Measurements from ENCODE around the gene INTS1. TPM values are rescaled to one million over a fixed set of nuclear protein-coding genes. Genes with fewer than 3 reads are reported as not detected.

Gene INTS1
- total RNA-seq, 1 experiment from 2014 or later = 161 TPM

DNA sequence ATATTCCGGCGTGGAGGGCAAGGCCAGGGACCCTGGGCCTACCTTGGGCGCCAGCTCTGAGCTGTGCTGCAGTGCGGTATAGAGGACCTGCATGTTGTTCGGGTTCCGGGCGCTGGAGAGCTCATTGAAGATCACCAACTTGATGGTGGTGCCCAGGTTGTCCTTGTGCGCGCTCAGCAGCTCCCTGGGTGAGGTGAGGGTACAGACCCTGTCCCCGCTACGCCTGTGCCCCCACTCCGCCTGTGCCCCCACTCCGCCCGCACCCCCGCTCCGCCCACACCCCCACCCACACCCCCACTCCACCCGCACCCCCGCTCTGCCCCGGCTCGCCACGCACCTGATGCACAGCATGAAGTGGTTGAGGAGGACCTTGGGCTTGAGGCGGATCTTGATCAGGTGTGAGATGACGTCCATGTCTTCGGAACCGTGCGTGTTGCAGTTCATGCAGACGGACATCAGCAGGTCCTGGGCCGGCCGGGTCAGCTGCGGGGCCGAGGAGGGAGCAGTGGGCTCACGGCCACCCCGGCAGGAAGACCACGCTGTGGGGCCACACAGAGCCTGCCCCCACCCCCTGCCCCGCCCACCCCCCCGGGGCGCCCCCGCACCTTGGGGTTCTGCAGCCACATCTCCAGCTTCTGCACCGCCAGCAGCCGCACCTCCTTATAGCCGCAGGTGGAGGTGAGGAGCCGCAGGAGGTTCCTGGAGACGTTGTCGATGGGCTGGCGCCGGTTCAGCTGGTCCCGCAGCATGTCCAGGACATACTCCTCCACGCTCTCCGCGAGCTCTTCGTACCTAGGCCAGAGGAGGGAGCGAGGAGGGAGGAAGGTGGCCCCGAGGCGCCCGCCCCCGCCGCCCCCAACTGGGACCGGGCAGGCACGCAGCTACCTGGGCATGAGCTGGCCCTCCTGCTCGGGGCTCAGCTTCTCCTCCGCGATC lies 5.6 kb downstream of the INTS1 start:
- ATAC-seq (no peak), DNase-seq (ENCODE audit: low spot score) (no peak)
- no peaks in the 10 kb centered on the region for H3K27me3 Mint-ChIP-seq (ENCODE audit: low read depth)
- ChIA-PET POLR2A (no interaction called here), CTCF (interaction anchor here (1.0 kb wide), 1 partner anchor 25 kb away, joined by 5 read pairs; no protein-coding TSS in a partner anchor)
- peaks cover 37% of the 10 kb centered on the region for H3K36me3 Mint-ChIP-seq
- no peak overlapping the region for H3K4me3 Mint-ChIP-seq
- no peak overlapping the region for H3K27ac Mint-ChIP-seq
- H3K9me3 Mint-ChIP-seq = no peaks in the 10 kb centered on the region
- H3K4me1 Mint-ChIP-seq = peaks cover 9% of the 10 kb centered on the region
- TF ChIP-seq NFE2L1 (CRISPR knock-in tag; IDR thresholded peaks at IDR 0.05) = no peak
- TF ChIP-seq, protein P1, sequence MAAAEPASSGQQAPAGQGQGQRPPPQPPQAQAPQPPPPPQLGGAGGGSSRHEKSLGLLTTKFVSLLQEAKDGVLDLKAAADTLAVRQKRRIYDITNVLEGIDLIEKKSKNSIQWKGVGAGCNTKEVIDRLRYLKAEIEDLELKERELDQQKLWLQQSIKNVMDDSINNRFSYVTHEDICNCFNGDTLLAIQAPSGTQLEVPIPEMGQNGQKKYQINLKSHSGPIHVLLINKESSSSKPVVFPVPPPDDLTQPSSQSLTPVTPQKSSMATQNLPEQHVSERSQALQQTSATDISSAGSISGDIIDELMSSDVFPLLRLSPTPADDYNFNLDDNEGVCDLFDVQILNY (CRISPR knock-in tag; IDR thresholded peaks at IDR 0.05) = no peak
- no peak for TF ChIP-seq FOXP1 (CRISPR knock-in tag; IDR thresholded peaks at IDR 0.05; ENCODE audit: borderline replicate concordance)
- no peak for TF ChIP-seq JAZF1 (CRISPR knock-in tag; IDR thresholded peaks at IDR 0.05)
- TF ChIP-seq, protein P2, sequence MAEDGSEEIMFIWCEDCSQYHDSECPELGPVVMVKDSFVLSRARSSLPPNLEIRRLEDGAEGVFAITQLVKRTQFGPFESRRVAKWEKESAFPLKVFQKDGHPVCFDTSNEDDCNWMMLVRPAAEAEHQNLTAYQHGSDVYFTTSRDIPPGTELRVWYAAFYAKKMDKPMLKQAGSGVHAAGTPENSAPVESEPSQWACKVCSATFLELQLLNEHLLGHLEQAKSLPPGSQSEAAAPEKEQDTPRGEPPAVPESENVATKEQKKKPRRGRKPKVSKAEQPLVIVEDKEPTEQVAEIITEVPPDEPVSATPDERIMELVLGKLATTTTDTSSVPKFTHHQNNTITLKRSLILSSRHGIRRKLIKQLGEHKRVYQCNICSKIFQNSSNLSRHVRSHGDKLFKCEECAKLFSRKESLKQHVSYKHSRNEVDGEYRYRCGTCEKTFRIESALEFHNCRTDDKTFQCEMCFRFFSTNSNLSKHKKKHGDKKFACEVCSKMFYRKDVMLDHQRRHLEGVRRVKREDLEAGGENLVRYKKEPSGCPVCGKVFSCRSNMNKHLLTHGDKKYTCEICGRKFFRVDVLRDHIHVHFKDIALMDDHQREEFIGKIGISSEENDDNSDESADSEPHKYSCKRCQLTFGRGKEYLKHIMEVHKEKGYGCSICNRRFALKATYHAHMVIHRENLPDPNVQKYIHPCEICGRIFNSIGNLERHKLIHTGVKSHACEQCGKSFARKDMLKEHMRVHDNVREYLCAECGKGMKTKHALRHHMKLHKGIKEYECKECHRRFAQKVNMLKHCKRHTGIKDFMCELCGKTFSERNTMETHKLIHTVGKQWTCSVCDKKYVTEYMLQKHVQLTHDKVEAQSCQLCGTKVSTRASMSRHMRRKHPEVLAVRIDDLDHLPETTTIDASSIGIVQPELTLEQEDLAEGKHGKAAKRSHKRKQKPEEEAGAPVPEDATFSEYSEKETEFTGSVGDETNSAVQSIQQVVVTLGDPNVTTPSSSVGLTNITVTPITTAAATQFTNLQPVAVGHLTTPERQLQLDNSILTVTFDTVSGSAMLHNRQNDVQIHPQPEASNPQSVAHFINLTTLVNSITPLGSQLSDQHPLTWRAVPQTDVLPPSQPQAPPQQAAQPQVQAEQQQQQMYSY (CRISPR knock-in tag; IDR thresholded peaks at IDR 0.05) = no peak
- no peak for TF ChIP-seq ETV6 (CRISPR knock-in tag; IDR thresholded peaks at IDR 0.05)
- TF ChIP-seq RORB (CRISPR knock-in tag; IDR thresholded peaks at IDR 0.05) = no peak
- no peak for TF ChIP-seq PRRX2 (CRISPR knock-in tag; IDR thresholded peaks at IDR 0.05)
- no peak for TF ChIP-seq NR1H2 (CRISPR knock-in tag; IDR thresholded peaks at IDR 0.05)
- TF ChIP-seq, protein P3, sequence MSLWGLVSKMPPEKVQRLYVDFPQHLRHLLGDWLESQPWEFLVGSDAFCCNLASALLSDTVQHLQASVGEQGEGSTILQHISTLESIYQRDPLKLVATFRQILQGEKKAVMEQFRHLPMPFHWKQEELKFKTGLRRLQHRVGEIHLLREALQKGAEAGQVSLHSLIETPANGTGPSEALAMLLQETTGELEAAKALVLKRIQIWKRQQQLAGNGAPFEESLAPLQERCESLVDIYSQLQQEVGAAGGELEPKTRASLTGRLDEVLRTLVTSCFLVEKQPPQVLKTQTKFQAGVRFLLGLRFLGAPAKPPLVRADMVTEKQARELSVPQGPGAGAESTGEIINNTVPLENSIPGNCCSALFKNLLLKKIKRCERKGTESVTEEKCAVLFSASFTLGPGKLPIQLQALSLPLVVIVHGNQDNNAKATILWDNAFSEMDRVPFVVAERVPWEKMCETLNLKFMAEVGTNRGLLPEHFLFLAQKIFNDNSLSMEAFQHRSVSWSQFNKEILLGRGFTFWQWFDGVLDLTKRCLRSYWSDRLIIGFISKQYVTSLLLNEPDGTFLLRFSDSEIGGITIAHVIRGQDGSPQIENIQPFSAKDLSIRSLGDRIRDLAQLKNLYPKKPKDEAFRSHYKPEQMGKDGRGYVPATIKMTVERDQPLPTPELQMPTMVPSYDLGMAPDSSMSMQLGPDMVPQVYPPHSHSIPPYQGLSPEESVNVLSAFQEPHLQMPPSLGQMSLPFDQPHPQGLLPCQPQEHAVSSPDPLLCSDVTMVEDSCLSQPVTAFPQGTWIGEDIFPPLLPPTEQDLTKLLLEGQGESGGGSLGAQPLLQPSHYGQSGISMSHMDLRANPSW (CRISPR knock-in tag; conservative IDR thresholded peaks at IDR 0.05; ENCODE audit: low read depth) = no peak
- TF ChIP-seq ZNF671 (CRISPR knock-in tag; IDR thresholded peaks at IDR 0.05) = no peak
- no peak for TF ChIP-seq ZNF263 (CRISPR knock-in tag; IDR thresholded peaks at IDR 0.05; ENCODE audit: low read depth)
- TF ChIP-seq FOXJ3 (CRISPR knock-in tag; IDR thresholded peaks at IDR 0.05; ENCODE audit: borderline replicate concordance) = no peak

DNA sequence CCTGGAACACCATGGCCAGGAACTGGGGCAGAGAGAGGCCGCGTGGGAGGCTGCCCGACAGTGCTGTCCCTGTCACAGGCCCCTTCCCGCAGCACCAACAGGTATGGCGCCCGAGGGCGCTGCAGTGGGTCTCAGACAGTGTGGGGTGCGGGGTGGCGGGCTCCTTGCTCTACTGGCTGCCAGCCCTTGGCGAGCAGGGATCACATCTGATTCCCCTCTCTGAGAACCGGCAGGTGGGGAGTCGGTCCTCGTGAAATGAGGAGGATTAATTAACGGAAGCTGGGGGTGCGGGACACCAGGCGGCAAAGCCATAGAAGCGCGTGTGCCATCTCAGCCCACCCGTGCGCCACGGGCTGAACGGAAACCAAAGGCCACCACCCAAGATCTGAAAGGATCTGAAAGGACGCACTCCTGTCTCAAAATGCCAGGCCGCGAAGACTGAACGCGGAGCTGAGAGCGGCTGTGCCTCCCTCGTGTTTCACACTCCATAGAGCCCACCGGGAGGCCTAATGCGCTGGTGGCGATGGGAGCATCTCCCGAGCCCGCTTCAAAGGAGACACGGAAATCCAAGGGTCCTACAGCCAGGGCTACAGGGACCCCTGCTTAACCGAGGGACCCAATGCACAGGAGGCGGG lies 6.8 kb downstream of the INTS1 start:
- no peak for ATAC-seq
- Mint-ChIP-seq H3K4me1 (0 out of 2 replicates have a peak, but pooled peaks cover under 1% of the 10 kb centered on the region), H3K27ac (no peak overlapping the region), H3K27me3 (ENCODE audit: low read depth) (no peaks in the 10 kb centered on the region), H3K9me3 (no peaks in the 10 kb centered on the region), H3K4me3 (no peak overlapping the region), H3K36me3 (peaks cover 35% of the 10 kb centered on the region)
- POLR2A ChIA-PET = no interaction called here
- CTCF ChIA-PET = interaction anchor here (1.0 kb wide), 1 partner anchor 23 kb away, joined by 5 read pairs; no protein-coding TSS in a partner anchor
- no peak for DNase-seq (ENCODE audit: low spot score)
- TF ChIP-seq GABPB1 (CRISPR knock-in tag; IDR thresholded peaks at IDR 0.05) = no peak
- TF ChIP-seq SMAD4 (CRISPR knock-in tag; IDR thresholded peaks at IDR 0.05) = no peak
- TF ChIP-seq HMGA2 (CRISPR knock-in tag; IDR thresholded peaks at IDR 0.05) = no peak
- no peak for TF ChIP-seq EMX1 (CRISPR knock-in tag; IDR thresholded peaks at IDR 0.05)
- no peak for TF ChIP-seq RORB (CRISPR knock-in tag; IDR thresholded peaks at IDR 0.05)
- TF ChIP-seq RELA (CRISPR knock-in tag; IDR thresholded peaks at IDR 0.05; ENCODE audit: borderline replicate concordance) = no peak
- no peak for TF ChIP-seq ETV6 (CRISPR knock-in tag; IDR thresholded peaks at IDR 0.05)
- TF ChIP-seq, protein P4, sequence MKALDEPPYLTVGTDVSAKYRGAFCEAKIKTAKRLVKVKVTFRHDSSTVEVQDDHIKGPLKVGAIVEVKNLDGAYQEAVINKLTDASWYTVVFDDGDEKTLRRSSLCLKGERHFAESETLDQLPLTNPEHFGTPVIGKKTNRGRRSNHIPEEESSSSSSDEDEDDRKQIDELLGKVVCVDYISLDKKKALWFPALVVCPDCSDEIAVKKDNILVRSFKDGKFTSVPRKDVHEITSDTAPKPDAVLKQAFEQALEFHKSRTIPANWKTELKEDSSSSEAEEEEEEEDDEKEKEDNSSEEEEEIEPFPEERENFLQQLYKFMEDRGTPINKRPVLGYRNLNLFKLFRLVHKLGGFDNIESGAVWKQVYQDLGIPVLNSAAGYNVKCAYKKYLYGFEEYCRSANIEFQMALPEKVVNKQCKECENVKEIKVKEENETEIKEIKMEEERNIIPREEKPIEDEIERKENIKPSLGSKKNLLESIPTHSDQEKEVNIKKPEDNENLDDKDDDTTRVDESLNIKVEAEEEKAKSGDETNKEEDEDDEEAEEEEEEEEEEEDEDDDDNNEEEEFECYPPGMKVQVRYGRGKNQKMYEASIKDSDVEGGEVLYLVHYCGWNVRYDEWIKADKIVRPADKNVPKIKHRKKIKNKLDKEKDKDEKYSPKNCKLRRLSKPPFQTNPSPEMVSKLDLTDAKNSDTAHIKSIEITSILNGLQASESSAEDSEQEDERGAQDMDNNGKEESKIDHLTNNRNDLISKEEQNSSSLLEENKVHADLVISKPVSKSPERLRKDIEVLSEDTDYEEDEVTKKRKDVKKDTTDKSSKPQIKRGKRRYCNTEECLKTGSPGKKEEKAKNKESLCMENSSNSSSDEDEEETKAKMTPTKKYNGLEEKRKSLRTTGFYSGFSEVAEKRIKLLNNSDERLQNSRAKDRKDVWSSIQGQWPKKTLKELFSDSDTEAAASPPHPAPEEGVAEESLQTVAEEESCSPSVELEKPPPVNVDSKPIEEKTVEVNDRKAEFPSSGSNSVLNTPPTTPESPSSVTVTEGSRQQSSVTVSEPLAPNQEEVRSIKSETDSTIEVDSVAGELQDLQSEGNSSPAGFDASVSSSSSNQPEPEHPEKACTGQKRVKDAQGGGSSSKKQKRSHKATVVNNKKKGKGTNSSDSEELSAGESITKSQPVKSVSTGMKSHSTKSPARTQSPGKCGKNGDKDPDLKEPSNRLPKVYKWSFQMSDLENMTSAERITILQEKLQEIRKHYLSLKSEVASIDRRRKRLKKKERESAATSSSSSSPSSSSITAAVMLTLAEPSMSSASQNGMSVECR (CRISPR knock-in tag; IDR thresholded peaks at IDR 0.05; ENCODE audit: borderline replicate concordance) = no peak
